Middle frontal gyrus (tissue), 1 donor: ENCODE measurements around the gene FCAR.
"Not testable (repeated sequence)": the region's sequence is repeated elsewhere in the genome, so short reads cannot be mapped to it uniquely, and the experiment has no call there.

ENCODE experiments used
- DNase-seq: peaks from one replicate; pipeline ENCODE4 v3.0.0-alpha.2; 2015; ENCODE audit warnings: low spot score; ENCODE audit errors: extremely low spot score

FCAR gene

DNA sequence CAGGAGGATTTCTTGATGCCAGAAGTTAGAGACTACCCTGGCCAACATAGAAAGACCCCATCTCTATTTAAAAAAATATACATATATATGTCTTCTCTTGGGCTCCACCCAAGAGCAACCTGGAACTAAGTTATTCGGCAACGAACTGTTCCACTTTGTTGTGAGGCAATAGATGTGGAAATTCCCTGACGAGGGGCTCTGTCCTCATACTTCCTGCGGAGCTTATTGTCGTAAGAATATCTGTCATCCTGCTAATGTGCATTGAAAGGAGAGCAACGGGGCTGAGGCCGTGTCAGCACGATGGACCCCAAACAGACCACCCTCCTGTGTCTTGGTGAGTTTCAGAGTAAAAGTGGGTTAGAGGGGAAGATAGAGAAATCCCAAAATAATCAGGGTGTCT is at the start of gene FCAR:
Gene FCAR (plus strand): TSS at position 246 of the 400 bp plus-strand sequence. CDS start 55 bp downstream, at position 301.
- DNase-seq: no peak

DNA sequence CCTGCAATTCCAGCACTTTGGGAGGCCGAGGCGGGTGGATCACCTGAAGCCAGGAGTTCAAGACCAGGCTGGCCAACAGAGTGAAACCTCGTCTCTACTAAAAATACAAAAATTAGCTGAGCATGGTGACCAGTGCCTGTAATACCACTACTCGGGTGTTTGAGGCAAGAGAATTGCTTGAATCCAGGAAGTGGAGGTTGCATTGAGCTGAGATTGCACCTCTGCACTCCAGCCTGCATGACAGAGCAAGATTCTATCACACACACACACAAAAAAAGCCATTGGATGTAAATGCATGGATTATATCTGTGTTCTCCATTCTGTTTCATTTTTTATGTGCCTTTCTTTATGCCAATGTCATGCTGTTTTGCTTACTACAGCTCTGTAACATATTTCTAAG is 49.6 kb upstream of the FCAR start:
- not testable (repeated sequence) for DNase-seq

DNA sequence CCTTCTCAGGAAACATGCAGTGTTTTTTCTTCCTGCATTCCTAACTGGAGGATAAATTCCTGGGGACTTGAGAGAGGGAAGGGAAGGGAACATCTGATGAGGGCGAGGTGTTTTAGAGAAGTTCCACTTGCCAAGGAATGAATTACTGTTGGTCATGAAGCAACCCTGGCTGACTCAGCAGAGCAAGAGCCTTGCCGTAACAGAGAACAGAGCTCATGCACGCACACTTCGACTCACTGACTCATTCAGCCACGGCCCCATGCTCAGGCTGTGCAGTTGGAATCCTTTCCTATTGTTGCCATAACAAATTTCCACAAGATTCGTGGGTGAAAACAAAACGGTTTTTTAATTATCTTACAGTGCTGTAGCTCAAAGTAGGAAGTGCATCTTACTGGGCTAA is 48.7 kb upstream of the FCAR start:
- DNase-seq: not testable (repeated sequence)

DNA sequence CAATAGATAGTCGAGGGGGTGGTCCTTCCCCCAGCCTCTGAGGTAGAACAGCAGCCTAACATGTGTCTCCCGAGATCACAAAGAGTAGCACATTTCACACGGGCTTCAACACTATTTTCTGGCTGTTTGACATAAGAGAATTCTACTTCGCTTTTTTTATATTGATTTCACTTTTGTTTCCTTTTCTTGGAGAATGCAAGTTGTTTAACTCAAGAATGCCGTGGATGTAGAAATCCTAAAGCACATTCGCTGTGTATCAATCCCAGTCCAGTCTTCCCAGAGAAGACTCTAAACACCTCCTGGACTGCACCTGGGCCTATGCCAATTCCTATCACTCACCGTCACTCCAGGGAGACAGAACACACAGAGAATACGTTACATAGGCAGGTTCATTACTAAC is 46.0 kb upstream of the FCAR start:
- not testable (repeated sequence) for DNase-seq

DNA sequence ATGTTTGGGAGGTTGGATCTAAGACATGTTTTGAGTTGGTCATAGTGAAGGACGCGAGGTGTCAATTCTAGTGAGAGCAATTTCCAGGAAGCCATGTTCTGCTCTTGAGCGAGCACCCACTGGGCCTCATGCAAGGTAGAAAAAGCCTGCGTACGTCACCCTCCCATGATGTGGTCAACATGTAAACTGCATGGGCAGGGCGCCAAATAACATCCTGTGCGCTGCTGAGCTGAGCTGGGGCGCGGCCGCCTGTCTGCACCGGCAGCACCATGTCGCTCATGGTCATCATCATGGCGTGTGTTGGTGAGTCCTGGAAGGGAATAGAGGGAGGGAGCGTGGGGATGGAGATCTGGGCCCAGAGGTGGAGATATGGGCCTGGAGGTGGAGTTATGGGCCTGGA is 41.5 kb upstream of the FCAR start, which contains the start of gene KIR2DS4:
Gene KIR2DS4 (plus strand): TSS at position 181 of the 400 bp plus-strand sequence.
- not testable (repeated sequence) for DNase-seq

DNA sequence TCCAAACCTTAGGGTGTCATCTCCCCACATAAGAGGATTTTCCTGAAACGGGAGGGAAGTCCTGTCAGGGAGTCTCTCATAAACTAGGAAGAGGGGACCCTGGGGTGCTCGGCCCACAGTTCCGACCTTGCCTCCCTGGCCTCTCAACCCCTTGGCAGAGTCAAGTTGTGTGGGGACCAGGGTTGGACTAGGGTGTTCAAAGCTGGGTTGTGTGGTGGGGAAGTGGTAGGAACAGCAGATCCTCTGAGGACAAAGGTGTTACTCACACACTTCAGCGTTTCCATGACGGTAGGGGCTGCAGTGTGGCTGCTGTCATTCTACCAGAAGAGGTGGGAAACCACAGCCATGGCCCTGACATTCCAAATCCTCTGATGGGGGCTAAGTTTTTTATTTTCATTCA is 38.9 kb upstream of the FCAR start:
- not testable (repeated sequence) for DNase-seq

DNA sequence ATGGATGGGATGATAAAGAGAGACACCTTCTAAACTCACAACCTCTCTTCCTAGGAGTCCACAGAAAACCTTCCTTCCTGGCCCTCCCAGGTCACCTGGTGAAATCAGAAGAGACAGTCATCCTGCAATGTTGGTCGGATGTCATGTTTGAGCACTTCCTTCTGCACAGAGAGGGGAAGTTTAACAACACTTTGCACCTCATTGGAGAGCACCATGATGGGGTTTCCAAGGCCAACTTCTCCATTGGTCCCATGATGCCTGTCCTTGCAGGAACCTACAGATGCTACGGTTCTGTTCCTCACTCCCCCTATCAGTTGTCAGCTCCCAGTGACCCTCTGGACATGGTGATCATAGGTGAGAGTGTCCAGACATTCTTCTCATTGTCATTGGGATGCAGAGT is 36.5 kb upstream of the FCAR start:
- not testable (repeated sequence) for DNase-seq

DNA sequence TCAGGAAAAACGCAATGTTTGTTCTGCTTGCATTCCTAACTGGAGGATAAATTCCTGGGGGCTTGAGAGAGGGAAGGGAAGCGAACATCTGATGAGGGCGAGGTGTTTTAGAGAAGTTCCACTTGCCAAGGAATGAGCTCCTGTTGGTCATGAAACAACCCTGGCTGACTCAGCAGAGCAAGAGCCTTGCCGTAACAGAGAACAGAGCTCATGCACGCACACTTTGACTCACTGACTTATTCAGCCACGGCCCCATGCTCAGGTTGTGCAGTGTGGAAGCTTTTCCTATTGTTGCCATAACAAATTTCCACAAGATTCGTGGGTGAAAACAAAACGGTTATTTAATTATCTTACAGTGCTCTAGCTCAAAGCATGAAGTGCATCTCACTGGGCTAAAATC is 30.9 kb upstream of the FCAR start:
- not testable (repeated sequence) for DNase-seq

DNA sequence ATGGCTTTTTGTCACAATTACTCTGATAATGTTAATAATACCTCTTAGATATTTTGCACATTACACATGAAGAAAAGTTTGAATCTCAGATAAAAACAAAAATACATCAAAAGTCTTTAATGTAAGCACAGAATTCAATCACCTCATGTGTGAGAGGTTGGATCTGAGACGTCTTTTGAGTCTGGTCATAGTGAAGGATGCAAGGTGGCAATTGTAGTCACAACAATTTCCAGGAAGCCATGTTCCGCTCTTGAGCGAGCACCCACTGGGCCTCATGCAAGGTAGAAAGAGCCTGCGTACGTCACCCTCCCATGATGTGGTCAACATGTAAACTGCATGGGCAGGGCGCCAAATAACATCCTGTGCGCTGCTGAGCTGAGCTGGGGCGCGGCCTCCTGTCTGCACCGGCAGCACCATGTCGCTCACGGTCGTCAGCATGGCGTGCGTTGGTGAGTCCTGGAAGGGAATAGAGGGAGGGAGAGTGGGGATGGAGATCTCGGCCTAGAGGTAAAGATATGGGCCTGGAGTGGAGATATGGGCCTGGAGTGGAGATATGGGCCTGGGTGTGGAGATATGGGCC is 23.9 kb upstream of the FCAR start, which contains the start of gene KIR3DL2:
Gene KIR3DL2 (plus strand): TSS at position 383 of the 580 bp plus-strand sequence. CDS start 33 bp downstream, at position 416.
- DNase-seq: not testable (repeated sequence)

DNA sequence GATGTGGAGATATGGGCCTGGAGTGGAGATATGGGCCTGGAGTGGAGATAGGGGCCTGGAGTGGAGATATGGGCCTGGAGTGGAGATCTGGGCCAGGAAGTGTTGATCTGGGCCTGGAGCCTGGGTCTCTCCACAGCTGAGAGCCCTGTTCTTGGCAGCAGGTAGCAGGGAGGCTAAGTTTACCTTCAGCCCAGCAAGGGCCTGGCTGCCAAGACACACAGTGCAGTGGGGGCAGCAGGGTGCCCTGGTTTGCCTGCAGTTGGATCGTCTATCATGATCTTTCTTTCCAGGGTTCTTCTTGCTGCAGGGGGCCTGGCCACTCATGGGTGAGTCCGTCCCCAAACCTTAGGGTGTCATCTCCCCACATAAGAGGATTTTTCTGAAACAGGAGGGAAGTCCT is 23.1 kb upstream of the FCAR start:
- DNase-seq: no peak

DNA sequence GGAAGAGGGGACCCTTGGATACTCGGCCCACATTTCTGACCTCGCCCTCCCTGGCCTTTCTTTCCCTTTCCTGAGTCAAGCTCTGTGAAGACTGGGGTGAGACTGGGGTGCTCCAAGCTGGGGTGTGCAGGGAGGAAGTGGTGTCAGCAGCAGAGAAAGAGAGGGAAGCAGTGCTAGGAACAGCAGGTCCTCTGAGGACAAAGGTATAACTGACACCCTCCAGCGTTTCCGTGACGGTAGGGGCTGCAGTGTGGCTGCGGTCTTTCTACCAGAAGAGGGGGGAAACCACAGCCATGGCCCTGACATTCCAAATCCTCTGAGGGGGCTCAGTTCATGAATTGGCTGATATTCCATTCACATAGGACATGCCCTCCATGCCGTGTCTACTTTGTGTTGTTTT is 22.7 kb upstream of the FCAR start:
- no peak for DNase-seq

DNA sequence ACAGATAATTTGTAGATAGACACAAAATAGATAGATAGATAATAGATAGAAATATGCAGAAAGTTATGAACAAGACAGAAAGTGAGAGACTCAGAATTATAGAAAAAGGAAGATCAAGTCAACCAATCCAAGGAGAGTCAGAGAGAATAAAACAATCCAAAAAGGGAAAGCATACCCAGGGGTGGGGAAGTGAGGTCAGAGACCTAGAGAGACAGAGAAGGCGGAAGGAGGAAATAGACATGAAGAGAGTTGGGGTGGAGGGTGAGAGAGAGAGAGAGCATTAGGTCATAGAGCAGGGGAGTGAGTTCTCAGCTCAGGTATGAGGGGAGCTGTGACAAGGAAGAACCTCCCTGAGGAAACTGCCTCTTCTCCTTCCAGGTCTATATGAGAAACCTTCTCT is 18.8 kb upstream of the FCAR start:
- not testable (repeated sequence) for DNase-seq

DNA sequence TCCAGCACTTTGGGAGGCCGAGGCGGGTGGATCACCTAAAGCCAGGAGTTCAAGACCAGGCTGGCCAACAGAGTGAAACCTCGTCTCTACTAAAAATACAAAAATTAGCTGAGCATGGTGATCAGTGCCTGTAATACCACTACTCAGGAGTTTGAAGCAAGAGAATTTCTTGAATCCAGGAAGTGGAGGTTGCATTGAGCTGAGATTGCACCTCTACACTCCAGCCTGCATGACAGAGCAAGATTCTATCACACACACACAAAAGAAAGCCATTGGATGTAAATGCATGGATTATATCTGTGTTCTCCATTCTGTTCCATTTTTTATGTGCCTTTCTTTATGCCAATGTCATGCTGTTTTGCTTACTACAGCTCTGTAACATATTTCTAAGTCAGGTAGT is 15.6 kb upstream of the FCAR start:
- DNase-seq: not testable (repeated sequence)

DNA sequence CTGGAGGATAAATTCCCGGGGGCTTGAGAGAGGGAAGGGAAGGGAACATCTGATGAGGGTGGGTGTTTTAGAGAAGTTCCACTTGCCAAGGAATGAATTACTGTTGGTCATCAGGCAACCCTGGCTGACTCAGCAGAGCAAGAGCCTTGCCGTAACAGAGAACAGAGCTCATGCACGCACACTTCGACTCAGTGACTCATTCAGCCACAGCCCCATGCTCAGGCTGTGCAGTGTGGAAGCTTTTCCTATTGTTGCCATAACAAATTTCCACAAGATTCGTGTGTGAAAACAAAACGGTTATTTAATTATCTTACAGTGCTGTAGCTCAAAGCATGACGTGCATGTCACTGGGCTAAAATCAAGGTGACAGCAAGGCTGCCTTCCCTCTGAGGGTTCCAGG is 14.6 kb upstream of the FCAR start:
- DNase-seq: not testable (repeated sequence)

DNA sequence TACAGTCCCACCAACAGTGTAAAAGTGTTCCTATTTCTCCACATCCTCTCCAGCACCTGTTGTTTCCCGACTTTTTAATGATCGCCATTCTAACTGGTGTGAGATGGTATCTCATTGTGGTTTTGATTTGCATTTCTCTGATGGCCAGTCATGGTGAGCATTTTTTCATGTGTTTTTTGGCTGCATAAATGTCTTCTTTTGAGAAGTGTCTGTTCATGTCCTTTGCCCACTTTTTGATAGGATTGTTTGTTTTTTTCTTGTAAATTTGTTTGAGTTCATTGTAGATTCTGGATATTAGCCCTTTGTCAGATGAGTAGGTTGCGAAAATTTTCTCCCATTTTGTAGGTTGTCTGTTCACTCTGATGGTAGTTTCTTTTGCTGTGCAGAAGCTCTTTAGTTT is 10.6 kb upstream of the FCAR start:
- not testable (repeated sequence) for DNase-seq

DNA sequence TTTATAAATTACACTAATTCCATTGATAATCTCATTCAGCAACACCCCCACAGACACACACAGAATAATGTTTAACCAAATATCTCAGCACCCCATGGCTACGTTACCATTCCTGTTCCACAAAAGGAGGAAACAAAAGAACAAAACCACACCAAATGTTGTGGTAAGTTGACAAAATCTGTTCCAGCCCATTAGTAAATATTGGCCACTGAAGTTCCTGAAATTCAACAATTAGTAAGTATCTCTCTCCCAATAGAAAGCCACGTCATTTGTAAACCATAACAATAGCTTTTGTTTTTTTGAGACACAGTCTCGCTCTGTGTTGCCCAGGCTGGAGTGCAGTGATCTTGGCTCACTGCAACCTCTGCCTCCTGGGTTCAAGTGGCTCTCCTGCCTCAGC is 2.3 kb upstream of the FCAR start:
- no peak for DNase-seq

DNA sequence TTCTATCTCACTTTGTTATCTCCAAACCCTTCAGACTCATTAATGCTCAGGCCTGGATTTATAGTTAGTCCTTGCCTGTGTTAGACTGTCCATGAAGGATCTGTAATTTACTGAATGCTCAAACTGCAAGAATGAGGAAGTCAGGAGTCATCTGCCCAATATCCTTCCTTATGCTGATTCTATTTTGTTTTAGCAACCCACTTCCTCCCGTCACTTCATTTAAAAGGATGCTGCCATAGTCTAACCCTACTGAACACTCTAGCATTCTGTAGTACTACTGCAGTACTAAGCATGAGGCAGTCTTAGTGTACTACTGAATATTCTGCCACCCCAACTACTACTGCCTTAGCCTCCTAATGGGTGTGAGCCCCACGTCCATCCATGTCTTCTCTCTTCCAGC is 1.5 kb downstream of the FCAR start:
- no peak for DNase-seq

DNA sequence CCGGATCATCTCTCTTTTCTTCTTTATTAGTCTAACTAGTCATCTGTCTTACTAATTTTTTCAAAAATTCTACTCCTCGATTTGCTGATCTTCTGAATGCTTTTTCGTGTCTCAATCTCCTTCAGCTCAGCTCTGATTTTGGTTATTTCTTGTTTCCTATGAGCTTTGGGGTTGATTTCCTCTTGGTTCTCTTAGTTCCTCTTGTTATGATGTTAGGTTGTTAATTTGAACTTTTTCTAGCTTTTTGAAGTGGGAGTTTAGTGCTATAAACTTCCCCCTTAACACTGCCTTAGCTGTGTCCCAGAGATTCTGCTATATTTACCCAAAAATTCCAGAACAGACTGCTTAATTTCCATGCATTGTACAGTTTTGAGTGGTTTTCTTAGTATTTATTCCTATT is 3.4 kb downstream of the FCAR start:
- DNase-seq: no peak

DNA sequence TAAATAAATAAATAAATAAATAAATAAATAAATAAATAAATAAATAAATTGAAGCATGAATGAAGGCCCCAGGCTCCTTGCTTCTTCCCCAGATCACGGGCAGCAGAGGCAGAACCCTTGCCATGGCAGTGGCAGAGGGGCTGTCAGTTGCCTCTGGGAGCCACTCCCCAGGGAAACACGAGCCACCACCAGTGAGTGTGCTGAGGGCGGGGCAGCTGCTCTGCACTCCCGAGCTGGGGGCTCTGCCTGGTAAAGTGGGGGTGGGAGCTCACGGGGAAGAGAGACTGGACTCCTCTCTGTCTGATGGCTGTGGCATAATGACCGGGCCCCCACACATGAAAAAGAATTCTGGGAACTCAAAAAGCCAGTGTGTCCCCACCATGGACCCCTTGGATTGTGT is 7.8 kb downstream of the FCAR start:
- DNase-seq: no peak

DNA sequence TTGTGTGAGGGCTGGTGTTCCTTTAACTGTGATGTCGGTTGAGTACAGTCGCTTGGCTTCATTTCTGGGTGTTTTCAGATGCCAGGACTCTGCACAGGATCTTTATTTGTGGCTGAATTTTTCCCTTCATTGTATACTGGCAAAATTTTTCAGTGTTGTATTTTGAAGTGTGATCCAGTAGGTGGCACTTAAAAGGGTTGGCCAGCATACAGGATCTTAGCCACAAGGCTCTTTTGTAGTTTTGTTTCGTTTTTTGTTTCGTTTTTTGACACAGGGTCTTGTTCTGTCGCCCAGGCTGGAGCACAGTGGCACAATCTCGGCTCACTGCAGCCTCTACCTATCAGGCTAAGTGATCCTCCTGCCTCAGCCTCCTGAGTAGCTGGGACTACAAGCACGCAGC is 8.7 kb downstream of the FCAR start:
- DNase-seq: no peak

DNA sequence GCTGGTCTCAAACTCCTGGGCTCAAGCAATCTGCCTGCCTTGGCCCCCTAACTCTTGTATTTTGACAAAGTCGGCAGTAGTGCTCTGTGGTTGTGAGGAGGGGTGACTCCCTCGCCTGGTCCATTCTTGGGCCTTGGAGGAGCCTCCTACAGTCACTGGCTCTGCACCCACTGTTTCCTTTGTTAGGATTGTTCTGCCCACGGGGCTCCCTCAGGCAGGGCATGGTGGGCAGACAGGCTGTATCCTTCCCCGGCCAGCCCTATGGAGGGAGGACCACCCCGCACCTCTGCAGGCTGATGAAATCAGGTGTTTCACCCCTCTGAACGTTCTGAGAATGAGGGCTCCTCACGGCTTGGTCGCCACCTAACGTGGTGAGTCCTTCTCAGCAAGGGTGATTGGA is 9.2 kb downstream of the FCAR start:
- DNase-seq: no peak

DNA sequence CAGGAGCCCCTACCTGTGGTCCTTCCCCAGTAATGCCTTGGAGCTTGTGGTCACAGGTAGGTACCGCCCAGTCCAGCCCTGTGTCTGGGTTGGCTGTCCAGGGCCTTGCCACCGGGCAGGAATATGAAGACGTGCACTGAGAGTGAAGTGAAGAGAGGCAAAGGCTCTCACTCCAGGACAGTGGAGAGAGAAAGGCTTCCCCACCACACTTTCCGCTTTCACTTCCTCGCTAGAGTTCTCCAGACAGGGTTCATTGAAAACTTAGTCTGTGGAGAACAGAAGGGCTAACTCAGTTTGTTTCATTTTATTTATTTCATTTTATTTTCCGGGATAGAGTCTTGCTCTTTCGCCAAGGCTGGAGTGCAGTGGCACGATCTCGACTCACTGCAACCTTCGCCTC is 14.2 kb downstream of the FCAR start:
- DNase-seq: no peak

DNA sequence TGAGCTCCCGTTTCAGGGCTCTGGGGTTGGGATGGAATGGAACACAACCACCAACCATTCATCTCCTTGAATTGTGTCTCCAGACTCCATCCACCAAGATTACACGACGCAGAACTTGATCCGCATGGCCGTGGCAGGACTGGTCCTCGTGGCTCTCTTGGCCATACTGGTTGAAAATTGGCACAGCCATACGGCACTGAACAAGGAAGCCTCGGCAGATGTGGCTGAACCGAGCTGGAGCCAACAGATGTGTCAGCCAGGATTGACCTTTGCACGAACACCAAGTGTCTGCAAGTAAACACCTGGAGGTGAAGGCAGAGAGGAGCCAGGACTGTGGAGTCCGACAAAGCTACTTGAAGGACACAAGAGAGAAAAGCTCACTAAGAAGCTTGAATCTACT is 15.5 kb downstream of the FCAR start:
- no peak for DNase-seq

DNA sequence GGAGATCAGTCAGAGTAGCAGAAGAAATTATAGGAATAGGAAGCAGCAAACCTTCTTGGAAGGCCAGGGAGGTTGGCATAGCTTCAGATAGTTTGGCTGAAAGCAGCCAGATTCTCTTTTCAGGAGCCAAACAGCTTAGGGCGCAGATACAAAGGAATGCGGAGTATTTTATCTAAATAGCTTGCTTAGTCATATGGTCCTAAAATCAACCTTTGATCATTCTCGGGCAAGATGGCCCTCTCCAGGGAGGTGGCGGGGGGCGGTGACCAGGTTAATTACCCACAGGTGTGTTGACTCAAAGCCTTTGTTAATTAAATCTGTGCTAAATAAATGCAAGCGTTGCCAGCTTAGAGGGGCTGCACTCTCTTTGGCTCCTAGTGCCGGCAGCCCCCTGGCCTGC is 19.4 kb downstream of the FCAR start:
- DNase-seq: no peak
